ENCODE data around the gene ATP4B.

DNA sequence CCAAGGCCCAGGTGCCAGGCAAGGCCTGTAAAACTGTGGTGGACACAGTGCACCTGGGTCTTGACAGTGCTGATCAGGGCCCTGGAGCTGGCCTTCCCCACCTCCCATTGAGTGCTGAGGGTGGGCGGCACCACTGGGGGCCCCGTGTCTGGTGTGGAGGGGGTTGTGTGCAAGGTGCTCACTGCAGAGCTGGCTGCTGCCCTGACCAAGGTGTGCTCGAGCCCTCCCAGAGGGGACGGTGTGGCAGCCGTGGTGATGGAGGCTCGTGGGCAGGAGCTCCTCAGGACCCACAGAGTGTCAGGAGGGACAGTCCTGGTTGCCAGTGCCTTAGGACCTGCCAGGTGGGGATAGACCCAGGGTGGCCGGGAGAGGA lies 23.0 kb downstream of the ATP4B start:
- TF ChIP-seq POLR2A (IDR thresholded peaks at IDR 0.05; ENCODE audit: low read depth, low read length) (no peak), SPI1 (IDR thresholded peaks at IDR 0.05; ENCODE audit: low read depth, low read length) (no peak), POU2F2 (IDR thresholded peaks at IDR 0.05; ENCODE audit: low read depth, low read length) (no peak), TAF1 (IDR thresholded peaks at IDR 0.05; ENCODE audit: low read depth, low read length) (no peak)

Measured in GM12891 (cell line).